Middle frontal gyrus (tissue), 1 donor: Measurements from ENCODE around the gene NLGN1.

ENCODE experiments used
- DNase-seq: peaks from one replicate; pipeline ENCODE4 v3.0.0-alpha.2; 2015; ENCODE audit warnings: low spot score; ENCODE audit errors: extremely low spot score

NLGN1 gene

DNA sequence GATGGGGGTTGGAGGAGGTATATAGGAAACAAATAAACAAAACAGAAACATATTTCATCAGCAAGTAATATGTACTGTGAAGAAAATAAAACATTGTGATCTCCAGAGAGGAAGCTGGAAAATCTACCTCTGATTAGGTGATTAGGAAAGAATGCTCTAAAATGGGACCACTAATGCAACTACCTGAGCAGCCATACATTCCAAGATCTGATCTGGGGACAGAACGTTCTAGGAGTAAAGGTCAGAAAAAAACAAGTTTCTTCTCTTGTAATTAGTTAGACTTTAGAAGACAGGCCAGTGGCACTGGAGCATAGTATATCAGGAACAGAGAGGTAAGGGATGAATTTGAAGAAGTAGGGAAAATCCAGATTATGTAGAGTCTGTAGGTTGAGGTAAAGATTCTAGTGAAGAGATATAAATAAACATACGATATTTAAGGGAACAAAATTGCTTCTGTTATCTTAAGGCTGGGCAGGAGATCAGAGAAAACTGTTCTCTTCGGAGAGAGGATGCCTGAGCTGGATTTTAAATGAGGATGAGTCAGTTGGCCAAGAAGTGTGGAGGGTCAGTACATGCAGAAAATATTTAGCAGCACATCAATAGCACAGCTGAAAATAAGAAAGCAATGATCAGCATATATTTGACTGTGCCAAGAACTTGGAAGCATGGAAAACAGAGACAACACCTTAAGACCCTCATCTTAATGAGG, 429.5 kb downstream of the NLGN1 start:
- no peak for DNase-seq

DNA sequence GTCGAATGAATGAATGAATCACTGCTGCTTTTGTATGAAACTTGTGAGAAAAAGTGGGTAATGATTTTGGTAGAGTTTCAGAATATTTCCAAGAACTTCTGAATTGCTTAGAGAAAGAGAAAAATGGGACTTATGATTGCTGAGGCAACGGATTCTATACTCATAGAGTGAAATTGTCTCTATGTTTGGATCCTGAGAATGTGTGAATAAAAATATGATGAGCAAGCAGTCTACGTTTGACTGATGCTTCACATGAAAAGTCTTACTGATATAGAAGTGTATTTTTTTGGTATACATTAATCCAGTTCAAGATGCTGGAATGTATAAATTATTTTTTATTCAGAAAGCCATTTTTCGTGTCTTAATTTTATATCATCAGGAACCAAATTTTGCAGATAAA, 441.1 kb downstream of the NLGN1 start:
- no peak for DNase-seq

DNA sequence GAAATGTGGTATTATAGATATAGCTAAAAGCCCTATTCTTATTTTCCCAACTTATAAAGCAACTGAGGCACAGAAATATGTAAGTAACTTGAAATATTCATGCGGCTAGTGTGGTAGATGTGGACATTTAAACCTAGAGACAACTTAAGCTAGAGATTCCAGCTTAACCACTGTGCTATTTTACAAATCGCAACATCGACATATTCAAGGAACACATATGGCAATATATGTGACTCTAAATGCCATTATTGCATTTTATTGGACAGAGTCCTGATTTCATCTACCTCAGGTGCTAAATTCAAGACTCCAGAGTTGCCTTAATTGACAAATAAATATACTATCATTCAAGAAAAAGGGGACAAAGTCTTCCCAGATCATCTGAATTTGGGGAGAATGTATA, 442.3 kb downstream of the NLGN1 start:
- DNase-seq = no peak

DNA sequence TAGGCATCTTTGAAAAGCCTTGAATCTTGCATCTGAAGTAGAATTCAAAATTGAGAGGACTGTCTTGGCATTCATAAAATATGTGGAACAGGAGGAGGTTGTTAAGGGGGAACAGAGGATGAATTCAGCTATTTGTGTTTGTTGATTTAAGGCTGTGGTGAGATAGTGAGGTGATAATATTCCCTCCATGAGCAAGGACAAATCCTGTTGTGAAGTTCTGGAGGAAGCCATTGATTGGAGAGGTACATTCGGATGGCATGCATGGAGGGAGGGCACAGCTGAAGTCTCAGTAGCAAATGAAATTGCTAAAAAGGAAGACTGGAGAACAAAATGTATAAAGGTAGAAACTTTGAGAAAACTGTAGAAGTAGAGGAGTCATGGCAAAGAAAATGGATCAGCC, 443.8 kb downstream of the NLGN1 start:
- DNase-seq = no peak

DNA sequence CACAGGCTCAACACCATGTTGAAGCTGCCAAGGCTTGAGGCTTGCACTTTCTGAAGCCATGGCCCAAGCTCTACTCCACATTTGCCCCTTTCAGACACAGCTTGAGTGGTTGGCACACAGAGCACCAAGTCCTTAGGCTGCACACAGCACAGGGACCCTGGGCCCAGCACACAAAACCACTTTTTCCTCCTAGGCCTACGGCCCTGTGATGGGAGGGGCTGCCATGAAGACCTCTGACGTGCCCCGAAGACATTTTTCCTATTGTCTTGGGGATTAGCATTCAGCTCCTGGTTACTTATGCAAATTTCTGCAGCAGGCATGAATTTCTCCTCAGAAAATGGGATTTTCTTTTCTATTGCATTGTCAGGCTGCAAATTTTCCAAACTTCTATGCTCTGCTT, 445.5 kb downstream of the NLGN1 start:
- DNase-seq = no peak

DNA sequence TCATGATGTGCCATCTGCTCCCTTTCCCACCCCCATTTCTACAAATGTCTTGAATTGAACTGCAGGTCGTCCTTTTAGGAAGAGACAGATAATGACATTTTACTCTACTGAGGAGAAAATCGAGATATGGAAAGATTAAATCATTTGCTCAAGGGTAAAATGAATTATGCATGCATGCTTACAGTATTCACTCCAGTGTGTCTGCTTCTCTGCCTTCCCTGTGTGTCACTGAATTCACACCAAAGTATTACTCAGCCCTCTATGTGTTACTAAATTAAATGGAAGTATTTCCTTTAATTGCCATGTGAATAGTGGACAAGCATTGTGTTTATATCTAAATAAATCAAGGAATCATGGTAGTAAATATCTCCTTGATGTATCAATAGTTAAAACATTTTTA, 449.0 kb downstream of the NLGN1 start:
- no peak for DNase-seq

DNA sequence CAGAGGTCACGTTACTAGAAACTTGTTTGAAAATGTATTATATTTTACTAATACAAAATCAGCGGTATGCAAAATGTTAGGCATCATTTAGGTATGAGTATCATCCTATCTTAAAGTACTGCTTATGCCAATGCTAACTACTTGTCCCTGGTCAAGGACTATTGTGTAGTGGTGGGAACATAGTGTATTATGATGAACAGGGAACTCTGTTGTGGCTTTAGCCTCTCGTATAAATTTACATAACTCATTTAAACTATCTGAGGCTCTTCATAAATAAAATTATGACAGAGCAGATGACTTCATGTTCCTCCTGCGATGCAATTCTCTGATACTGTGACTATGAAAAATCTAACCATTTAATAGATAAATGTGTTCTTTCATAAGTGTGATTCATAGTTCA, 451.9 kb downstream of the NLGN1 start:
- DNase-seq = no peak

DNA sequence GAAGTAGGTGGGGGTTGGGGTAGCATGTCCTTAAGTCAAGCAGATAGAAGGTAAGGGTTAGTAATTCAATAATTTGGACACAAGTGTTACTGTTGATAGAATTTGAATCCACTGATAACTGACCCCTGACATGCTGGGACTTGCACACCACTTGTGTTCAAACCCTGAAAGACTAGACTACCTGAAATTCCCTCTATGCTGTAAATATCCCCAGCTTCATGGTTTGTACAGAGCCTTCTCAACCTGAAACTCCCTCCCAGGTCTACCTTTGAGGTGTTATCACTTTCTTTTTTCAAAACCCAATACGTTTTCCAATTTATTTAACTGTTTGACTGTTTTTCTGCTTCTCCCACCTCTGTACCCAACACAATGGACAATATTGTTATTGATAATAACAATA, 459.6 kb downstream of the NLGN1 start:
- DNase-seq = no peak

DNA sequence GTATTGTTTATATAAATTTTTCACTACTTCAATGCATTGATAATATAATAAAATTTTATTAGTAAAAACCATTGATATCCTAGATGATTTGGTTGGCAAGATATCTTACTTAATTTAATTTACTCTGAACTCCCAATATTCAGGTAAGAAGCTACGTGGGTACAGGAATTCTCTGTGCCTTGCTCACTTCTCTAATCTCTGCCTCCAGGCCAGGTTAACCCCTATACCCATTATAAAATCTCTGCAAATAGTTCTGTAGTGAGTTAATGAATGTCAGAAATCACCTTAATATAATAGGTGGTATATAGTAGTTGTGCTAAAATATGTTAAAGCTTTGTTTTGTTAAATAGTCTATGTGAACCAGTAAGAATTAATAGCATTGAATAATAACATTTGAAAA, 465.2 kb downstream of the NLGN1 start:
- DNase-seq = no peak

DNA sequence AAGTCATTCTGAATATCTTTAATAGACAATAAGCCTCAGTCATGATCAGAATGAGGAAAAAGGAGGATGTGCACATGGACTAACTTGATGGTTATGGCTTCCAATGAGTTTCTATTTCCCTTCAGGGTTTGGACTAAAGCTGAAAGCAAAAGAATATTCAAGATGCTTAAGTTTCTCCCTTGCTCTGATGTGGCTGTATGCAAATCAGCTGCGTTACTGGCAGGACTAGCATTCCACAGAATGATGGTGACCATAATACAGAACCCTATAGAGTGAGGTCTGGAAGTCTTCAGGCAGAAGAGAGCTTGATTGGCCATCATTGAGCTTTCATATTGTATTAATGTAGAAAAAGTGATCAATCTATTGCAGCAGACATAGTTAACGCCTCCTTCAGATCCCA, 466.0 kb downstream of the NLGN1 start:
- no peak for DNase-seq

DNA sequence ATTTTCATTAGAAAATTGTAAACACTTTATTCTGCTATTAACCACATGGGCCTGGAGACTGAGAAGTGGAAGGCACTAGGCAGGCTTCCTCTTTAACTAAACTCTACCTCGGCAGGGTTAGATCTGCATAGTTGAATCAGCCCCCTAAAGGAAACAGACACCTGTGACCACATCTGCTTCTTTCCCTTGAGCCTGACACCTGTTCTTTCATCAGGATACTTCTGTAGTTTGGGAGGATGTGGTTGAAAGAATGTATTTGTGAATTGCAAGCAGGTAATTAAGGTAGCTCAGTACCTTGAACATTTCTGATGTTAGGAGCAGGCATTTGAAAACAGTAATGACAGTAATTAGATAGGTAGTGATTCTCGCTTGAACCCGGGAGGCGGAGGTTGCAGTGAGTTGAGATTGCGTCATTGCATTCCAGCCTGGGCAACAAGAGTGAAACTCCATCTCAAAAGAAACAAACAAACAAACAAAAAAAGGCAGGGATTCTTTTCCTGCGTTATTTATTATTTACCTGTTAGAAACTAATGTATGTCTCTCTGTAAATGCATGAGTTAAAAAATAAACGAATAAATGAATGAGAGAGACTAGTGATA, 468.5 kb downstream of the NLGN1 start:
- DNase-seq = no peak

DNA sequence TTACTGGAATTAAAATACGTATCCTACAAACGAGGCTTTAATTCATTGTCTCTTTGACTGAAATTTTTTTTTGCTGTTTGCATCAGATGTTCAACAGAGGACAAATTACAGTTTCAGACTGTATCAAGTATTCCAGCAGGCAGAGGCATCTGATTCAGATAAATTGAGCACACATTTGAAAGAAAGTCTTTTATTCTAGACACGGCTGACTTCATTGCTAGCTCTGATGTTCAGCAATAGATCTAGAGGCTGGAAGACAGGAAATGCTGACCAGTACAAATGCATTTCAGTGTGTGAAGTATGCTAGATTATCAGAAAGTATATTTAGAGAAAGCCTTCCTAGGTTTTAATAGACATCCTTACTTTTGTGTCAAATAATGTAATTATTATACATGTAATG, 472.2 kb downstream of the NLGN1 start:
- no peak for DNase-seq

DNA sequence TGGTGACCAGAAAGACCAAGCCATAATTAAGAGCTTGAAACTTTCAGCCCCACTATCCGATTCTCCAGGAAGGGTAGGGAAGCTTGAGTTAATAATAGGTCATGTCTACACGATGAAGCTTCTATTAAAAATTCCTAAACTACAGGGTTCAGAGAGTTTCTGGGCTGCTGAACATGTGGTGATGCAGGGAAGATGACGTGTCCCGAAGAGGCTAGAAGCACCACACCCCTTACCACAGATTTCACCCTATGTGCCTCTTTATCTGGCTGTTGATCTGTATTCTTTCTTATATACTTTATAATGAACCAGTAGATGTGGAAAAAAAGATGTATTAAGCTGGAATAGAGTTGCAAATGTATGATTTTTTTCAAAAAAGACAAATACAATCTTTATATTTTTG, 473.4 kb downstream of the NLGN1 start:
- DNase-seq = no peak

DNA sequence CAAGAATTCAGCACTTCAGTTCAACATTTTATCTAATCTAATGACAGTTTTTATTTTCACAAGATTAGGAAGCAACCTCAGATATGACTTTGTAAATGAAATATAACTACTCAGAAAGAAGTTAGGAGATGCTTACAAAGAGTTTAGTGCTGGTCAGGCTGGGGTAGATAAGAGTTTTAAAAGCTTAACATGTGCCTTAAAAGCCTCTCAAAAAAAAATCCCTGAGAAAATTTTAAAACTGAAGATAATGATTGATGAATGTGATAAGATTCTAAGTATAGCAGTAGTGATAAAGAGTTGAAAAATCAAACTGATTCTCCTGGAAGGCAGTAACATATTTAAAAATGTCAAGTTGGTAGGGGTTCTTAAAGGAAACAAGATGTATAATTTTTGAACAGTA, 478.2 kb downstream of the NLGN1 start:
- DNase-seq = no peak

DNA sequence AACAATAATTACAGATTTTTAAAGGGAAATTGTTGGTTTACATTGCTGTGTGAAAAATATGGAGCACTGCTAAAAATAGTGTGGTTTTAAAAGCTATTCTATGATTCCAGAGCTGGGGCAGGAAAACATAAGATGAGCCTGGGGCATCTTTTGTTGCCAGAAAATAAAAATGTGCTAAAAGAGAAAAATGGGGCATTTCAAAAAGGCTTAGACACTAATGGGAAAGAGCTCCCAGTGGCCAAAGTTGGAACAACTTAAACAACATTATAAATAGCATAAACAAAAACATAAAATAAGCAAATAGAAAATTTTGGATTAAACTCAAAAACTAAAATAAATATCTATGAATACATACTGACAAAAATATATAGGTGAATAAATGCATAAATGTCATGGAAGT, 478.9 kb downstream of the NLGN1 start:
- no peak for DNase-seq

DNA sequence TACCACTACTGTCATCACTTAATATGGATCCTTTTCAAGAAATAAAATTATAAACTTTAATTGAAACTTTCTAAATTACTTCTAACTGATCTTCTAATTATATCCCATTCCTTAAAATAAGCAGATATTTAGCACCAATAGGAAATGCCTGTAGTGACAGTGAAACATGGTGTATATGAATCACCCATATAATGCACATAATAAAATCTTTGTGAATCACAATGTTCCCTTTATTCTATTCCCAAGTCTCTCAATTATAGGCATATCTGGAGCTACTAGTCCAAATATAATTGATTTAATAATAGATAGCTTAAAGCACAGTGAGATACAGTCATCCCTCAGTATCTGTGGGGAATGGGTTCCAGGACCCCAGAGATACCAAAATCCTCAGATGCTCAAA, 490.3 kb downstream of the NLGN1 start:
- DNase-seq = no peak

DNA sequence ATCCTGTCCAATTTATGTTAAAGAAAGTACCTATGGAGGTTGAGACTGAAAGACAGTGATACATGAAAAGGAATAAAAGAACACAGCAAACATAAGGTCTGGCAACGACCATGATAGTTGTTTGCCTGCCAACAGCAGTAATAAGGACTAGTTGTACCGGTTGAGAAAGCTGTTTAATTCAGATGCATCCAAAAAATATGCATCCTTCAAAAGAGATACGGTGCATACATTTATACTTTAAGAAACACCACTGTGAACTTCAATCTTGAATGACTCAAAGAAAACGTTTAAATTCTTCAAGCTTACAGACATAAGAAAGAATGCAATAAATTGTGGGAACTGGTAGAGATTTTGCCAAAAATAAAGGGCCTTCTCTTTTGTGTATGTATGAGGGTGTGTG, 492.1 kb downstream of the NLGN1 start:
- no peak for DNase-seq

DNA sequence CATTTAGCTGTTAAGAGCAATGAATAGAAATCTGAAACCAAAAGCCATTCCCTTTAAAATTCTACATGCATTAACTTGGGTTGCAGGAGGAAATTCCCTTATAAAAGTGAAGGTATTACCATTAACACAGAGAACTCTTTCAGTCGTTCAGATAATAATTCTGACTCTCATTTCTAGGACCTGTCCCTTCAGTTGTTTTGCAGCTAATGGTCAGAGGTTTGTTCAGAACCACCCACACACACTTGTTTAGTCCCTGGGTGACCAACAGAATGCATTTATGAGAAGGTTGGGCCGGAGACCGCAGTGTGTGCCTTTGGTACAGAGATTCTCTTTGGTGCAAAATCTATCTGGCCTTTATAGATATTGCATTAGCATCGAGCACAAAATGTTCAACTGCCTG, 492.5 kb downstream of the NLGN1 start:
- DNase-seq = no peak

DNA sequence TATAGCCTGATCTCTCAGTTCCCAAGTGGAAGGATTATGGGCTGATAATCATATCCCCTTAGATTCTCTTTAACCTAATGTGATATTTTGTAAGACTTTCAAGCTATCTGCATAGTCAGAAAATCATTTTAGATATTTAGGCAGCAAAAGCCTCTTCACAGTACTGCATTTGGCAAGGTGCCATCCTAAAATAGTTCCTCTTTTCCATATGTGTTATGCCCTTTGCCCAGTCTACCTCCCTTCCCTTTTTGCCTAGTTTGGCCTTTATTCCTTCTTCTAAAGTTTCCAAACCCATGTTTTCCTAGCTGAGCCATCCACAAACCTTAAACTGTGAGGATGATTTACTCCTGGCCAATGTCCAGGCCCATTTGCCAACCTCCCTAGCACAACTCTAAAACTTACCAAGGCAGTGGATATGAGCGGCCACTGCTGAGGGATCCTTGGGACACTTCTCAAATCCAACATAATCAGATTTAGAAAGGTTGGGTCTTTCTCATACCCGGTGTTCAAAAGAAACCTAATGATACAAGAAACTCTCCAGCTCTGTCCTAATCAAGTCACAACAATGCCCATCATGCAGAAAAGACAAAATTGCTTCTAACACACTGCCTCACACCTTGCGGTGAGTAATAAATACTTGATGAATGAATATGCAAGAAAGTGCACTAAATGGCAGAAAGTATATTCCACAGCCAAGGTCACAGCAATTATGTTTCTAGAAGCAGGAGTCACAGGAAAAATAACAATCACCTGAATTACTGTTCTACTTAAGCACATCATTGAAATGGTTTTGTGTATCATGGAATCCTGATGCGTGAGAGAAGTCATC, 493.9 kb downstream of the NLGN1 start:
- DNase-seq = no peak

DNA sequence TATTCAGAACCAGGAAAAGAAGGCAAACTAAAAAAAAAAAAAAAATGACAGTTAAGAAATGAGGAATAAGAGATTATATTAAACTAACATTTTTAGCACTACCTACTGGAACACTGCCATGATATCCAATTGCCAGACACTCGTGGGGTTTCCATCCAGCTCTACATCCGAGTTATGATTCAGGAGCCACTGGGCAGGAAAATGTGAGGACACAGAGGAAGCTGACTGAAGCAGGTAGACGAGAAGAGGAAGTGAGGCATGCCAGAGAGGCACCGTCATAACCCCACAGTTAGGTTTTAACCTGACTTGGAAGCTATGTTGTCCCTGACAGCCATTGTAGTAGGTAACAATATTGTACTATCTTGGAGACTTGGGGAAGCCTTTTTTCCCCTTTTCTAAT, 495.0 kb downstream of the NLGN1 start:
- DNase-seq = no peak

DNA sequence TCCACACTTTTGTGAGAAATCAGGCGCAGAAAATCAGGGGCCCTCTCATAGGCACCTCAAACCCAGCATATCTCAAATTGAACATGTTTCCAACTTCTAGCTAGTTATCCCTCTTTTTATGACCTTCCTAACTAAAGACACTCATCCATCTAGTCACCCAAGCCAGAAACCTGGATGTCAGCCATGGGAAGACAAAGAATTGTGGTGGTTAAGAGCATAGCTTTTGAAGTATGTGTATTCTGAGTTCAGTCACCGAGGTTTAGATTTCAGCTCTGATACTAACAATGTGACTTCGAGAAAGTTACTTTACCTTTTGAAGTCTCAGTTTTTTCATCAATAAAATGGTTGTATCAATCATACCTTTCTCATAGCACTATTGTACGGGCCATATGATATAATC, 495.5 kb downstream of the NLGN1 start:
- no peak for DNase-seq

DNA sequence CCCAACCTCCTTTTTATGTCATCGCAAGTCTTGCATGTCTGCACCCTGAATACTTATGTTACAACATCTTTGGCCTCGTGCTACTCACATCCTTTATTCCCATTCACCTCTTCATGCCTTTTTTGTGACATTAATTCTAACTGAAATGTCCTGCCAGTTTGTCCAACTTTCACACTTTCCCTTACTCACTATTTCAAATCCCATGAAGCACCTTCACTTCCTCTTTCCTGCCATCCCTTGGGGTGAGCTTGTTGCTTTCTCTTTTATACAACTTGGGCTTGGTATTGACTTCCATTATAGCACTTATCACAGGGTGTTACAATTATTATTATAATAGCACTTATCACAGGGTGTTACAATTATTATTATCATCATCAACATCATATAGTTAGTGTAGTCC, 496.3 kb downstream of the NLGN1 start:
- DNase-seq = no peak

DNA sequence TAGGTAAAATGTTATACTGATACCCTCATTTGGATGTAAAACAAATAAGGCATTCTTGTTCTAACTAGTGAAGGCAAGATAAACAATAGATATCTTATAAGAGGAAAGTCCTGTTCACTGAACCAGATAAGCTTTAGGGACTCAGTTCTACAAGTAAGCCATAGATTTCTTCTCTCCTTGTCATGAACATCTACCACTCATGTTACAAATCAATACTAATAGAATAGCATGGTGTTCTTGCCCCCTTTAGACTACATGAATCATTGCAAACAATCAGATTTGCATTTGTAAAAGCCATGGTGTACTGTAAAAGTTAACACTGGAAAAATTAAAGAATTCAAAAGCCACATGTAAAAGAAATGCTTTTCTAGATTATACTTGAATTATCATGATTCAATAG, 500.1 kb downstream of the NLGN1 start:
- DNase-seq = no peak
